Lower leg skin (tissue), 4 donors: Measurements from ENCODE around the gene PDZRN3. TPM values are rescaled to one million over a fixed set of nuclear protein-coding genes. Genes with fewer than 3 reads are reported as not detected.

ENCODE experiments used
- DNase-seq, 2 donors: peaks; one replicate each; pipeline ENCODE4 v3.0.0-alpha.2; 2019; ENCODE audit warnings: low spot score in 2 of 2
- H3K4me3 ChIP-seq: fragments of 200-600 bp; sonication (generic); 2 replicates; pipeline ENCODE4 v1.5.1; 2017; ENCODE audit warnings: mild to moderate bottlenecking, low read depth; ENCODE audit not compliant: poor library complexity, severe bottlenecking
- CTCF ChIP-seq, 3 donors: fragments of 450-650 bp; IDR thresholded peaks; one replicate each; pipeline ENCODE4 v1.5.1; 2016; ENCODE audit warnings: antibody characterized with exemption in 3 of 3, mild to moderate bottlenecking in 3 of 3, moderate library complexity in 2 of 3
- POLR2A ChIP-seq, 2 donors: fragments of 450-650 bp; IDR thresholded peaks; one replicate each; pipeline ENCODE4 v1.6.1; 2016 to 2017; ENCODE audit warnings: antibody characterized with exemption in 2 of 2, mild to moderate bottlenecking in 1 of 2, moderate library complexity in 1 of 2
- WGBS, 2 donors: methylation state at CpG; one replicate each; pipeline ENCODE4 v1.1.5; 2018; 5-methylcytosine and 5-hydroxymethylcytosine counted together
- intact Hi-C: fragments of 100-400 bp; cut with DNase I; formaldehyde crosslinking; loops from one replicate; pipeline ENCODE4 v1.15.0; 2023; ENCODE audit warnings: low total_unique reads
- total RNA-seq, 4 donors: library from RNA; depleted of rRNA; stranded (reverse); fragments of >200 nt; gene quantifications; one replicate each; pipeline ENCODE4 v1.1.0, GENCODE V29; 2016

The PDZRN3 gene
- total RNA-seq, 4 donors from 2014 or later: 9.7 to 29.9 (median 13.4) TPM

- H3K4me3 ChIP-seq: no peak overlapping the region
- no peak for DNase-seq
- WGBS, 2 donors: 80 to 87% methylated on average over 3 of the region's 3 CpGs
- TF ChIP-seq CTCF (IDR thresholded peaks at IDR 0.05) (no peak), POLR2A (IDR thresholded peaks at IDR 0.05) (no peak)
- intact Hi-C loops: no loop called here
These were observed 221.3 kb downstream of the PDZRN3 start for GRCh38 chr3:73403444-73403843.

GRCh38 chr3:73401616-73402279 is 223.0 kb downstream of the PDZRN3 start:
- 70 to 73% methylated on average over 7 of the region's 7 CpGs for WGBS, 2 donors
- H3K4me3 ChIP-seq: no peak overlapping the region
- TF ChIP-seq POLR2A (IDR thresholded peaks at IDR 0.05) (no peak), CTCF (IDR thresholded peaks at IDR 0.05) (no peak)
- DNase-seq: no peak
- intact Hi-C loops: no loop called here

- intact Hi-C loops: no loop called here
- no peak overlapping the region for H3K4me3 ChIP-seq
- DNase-seq: no peak
- WGBS, 2 donors: 55 to 56% methylated on average over 6 of the region's 6 CpGs
- TF ChIP-seq CTCF (IDR thresholded peaks at IDR 0.05): no peak
- TF ChIP-seq POLR2A (IDR thresholded peaks at IDR 0.05): no peak
These were observed 223.7 kb downstream of the PDZRN3 start for GRCh38 chr3:73401059-73401458.

GRCh38 chr3:73399666-73400253 is 225.0 kb downstream of the PDZRN3 start:
- H3K4me3 ChIP-seq: no peak overlapping the region
- intact Hi-C loops: no loop called here
- TF ChIP-seq CTCF (IDR thresholded peaks at IDR 0.05) (no peak), POLR2A (IDR thresholded peaks at IDR 0.05) (no peak)
- 78 to 80% methylated on average over 3 of the region's 3 CpGs for WGBS, 2 donors
- DNase-seq: no peak

GRCh38 chr3:73399106-73399505 is 225.6 kb downstream of the PDZRN3 start:
- no peak for DNase-seq
- no peak overlapping the region for H3K4me3 ChIP-seq
- intact Hi-C loops: no loop called here
- no peak for TF ChIP-seq POLR2A (IDR thresholded peaks at IDR 0.05)
- TF ChIP-seq CTCF (IDR thresholded peaks at IDR 0.05): no peak
- 45 to 53% methylated on average over 3 of the region's 3 CpGs for WGBS, 2 donors
